ENCODE results near the gene EIF5A2. TPM values are rescaled to one million over a fixed set of nuclear protein-coding genes. Genes with fewer than 3 reads are reported as not detected.

Gene EIF5A2
- total RNA-seq, 3 donors from 2014 or later (not counting 1 experiment from before 2014, with no cell fraction given), result 12.9 to 34.8 (median 22.8) TPM

- no peak for ATAC-seq
- H3K9me3 Mint-ChIP-seq, result no peaks in the 10 kb centered on the region
- intact Hi-C loops (cut with micrococcal nuclease), result loop anchor here (5.0 kb wide), 2 partner anchors 548 to 552 kb away; partner anchors contain the start of gene SKIL
- peak in 1 of 2 donors; percentile 34 for DNase-seq
- H3K4me3 ChIP-seq (ENCODE audit: low read length), result no peak overlapping the region
- H3K4me1 ChIP-seq (ENCODE audit: control insufficient read depth, insufficient read depth, low read length), result peaks cover 14% of the 10 kb centered on the region
- no peak for TF ChIP-seq CTCF (IDR thresholded peaks at IDR 0.05)
- WGBS (ENCODE audit: insufficient coverage), result 89% methylated on average over 12 of the region's 17 CpGs
- no peaks in the 10 kb centered on the region for H3K27me3 ChIP-seq (ENCODE audit: control insufficient read depth, insufficient read depth, low read length)
- peaks cover 23 to 29% of the 10 kb centered on the region in 2 donors for H3K4me1 Mint-ChIP-seq
- peak overlapping the region; percentile 61 for H3K27ac ChIP-seq (ENCODE audit: low read length)
- no peaks in the 10 kb centered on the region for H3K36me3 Mint-ChIP-seq
- H3K27me3 Mint-ChIP-seq (ENCODE audit: low read depth in 2 of 2), result no peaks in the 10 kb centered on the region
- H3K36me3 ChIP-seq (ENCODE audit: control insufficient read depth, insufficient read depth, low read length), result no peaks in the 10 kb centered on the region
- peak overlapping the region; percentile 87 to 89 for H3K27ac Mint-ChIP-seq
- peak overlapping the region; percentile 69 for H3K4me3 Mint-ChIP-seq
- H3K9me3 ChIP-seq (ENCODE audit: control insufficient read depth, insufficient read depth, low read length), result peaks cover 13% of the 10 kb centered on the region
Observed at GRCh38 chr3:170909129-170909903, 879 bp upstream of the EIF5A2 start.

DNA sequence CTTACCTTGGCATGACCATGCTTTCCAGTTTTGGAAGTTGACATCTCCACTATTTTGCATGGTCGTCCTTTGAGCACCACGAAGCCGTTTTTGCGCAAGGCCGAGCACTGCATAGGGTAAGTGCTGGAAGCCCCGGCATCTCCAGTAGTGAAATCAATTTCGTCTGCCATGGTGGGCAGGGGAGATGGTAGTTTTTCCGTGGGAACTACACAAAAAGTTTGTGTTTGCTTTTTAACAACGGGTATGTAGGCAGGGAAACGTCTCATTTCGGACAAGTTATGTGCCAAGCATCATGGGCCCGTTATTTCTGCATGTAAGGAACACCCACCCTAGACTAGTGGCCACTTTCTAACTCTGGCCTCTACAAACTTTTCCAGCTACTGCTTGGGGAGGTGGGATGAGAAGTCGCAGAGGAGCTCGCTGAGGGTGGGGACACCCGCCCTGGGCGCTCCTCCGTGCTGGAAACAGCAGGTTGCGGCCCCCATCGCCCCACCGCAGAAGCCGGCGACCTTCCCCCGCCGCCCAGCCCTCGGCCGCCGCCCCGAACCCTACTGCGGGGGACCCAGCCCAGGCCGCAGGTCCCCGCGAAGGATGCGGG lies 701 bp downstream of the EIF5A2 start:
- H3K36me3 Mint-ChIP-seq, result no peaks in the 10 kb centered on the region
- Histone ChIP-seq H3K27me3 (ENCODE audit: control insufficient read depth, insufficient read depth, low read length) (no peaks in the 10 kb centered on the region), H3K4me1 (ENCODE audit: control insufficient read depth, insufficient read depth, low read length) (peaks cover 14% of the 10 kb centered on the region), H3K27ac (ENCODE audit: low read length) (no peak overlapping the region), H3K4me3 (ENCODE audit: low read length) (peak overlapping the region; percentile 71), H3K9me3 (ENCODE audit: control insufficient read depth, insufficient read depth, low read length) (peaks cover 13% of the 10 kb centered on the region), H3K36me3 (ENCODE audit: control insufficient read depth, insufficient read depth, low read length) (no peaks in the 10 kb centered on the region)
- H3K4me3 Mint-ChIP-seq, result peak overlapping the region; percentile 98
- WGBS (ENCODE audit: insufficient coverage), result 11% methylated on average over 33 of the region's 33 CpGs
- peaks cover 29 to 33% of the 10 kb centered on the region in 2 donors for H3K4me1 Mint-ChIP-seq
- intact Hi-C loops (cut with micrococcal nuclease), result loop anchor here (1.0 to 5.0 kb wide), 3 partner anchors 37 to 550 kb away; partner anchors contain the start of genes RPL22L1 and SKIL
- peak overlapping the region; percentile 87 to 89 for H3K27ac Mint-ChIP-seq
- H3K9me3 Mint-ChIP-seq, result no peaks in the 10 kb centered on the region
- ATAC-seq (no peak), DNase-seq (peak in 1 of 2 donors; percentile 33)
- no peak for TF ChIP-seq CTCF (IDR thresholded peaks at IDR 0.05)
- H3K27me3 Mint-ChIP-seq (ENCODE audit: low read depth in 2 of 2), result no peaks in the 10 kb centered on the region

DNA sequence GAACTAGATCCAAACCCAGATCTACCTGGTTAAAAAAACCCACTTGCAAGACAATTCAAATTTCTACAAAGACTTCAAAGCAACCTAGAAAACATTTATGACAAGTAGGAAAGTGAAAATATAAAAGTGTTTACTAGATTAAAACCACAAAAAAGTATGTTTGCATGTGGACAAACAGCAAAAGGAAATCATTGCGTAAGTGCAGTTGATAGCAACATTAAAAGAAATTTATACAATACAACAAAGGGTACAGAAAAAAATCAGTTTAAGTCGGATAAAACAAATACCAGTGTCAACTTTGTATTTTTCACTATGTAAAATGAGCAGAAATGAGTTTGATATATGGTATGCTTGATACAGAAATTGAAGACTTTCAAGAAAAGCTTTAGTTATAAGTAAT lies 2.6 kb downstream of the EIF5A2 start:
- Mint-ChIP-seq H3K36me3 (no peaks in the 10 kb centered on the region), H3K27me3 (ENCODE audit: low read depth in 2 of 2) (no peaks in the 10 kb centered on the region), H3K27ac (no peak overlapping the region), H3K4me1 (peaks cover 30 to 38% of the 10 kb centered on the region in 2 donors), H3K9me3 (no peaks in the 10 kb centered on the region), H3K4me3 (peak overlapping the region; percentile 50)
- Histone ChIP-seq H3K27me3 (ENCODE audit: control insufficient read depth, insufficient read depth, low read length) (no peaks in the 10 kb centered on the region), H3K4me3 (ENCODE audit: low read length) (no peak overlapping the region), H3K36me3 (ENCODE audit: control insufficient read depth, insufficient read depth, low read length) (no peaks in the 10 kb centered on the region), H3K27ac (ENCODE audit: low read length) (no peak overlapping the region), H3K9me3 (ENCODE audit: control insufficient read depth, insufficient read depth, low read length) (peaks cover 13% of the 10 kb centered on the region), H3K4me1 (ENCODE audit: control insufficient read depth, insufficient read depth, low read length) (peaks cover 14% of the 10 kb centered on the region)
- WGBS (ENCODE audit: insufficient coverage), result no CpG with 5 or more reads among the region's 2 CpGs
- TF ChIP-seq CTCF (IDR thresholded peaks at IDR 0.05), result no peak
- no peak for DNase-seq
- intact Hi-C loops (cut with micrococcal nuclease), result loop anchor here (5.0 kb wide), 2 partner anchors 549 to 551 kb away; partner anchors contain the start of gene SKIL
- ATAC-seq, result no peak

All from natural killer cell (primary cell).